HTERT RPE-1 (cell line): ENCODE results near the gene S100P.
"Not testable (repeated sequence)": the region's sequence is repeated elsewhere in the genome, so short reads cannot be mapped to it uniquely, and the experiment has no call there.

Experiments
- in situ Hi-C: fragments of 300-500 bp; cut with MboI; formaldehyde crosslinking; loops from 4 replicates; pipeline ENCODE4 v1.14.3; 2020; ENCODE audit warnings: low sequenced_read_pairs

The S100P gene

GRCh38 chr4:6672541-6673190 lies 21.0 kb upstream of the S100P start:
- in situ Hi-C loops, result not testable (repeated sequence)

GRCh38 chr4:6673191-6673659 lies 20.5 kb upstream of the S100P start:
- in situ Hi-C loops, result not testable (repeated sequence)

GRCh38 chr4:6673660-6674499 lies 19.8 kb upstream of the S100P start:
- in situ Hi-C loops, result no loop called here

- in situ Hi-C loops, result no loop called here
Observed at GRCh38 chr4:6674500-6675149, 19.1 kb upstream of the S100P start.

- in situ Hi-C loops, result no loop called here
Observed at GRCh38 chr4:6676722-6677558, 16.7 kb upstream of the S100P start.

GRCh38 chr4:6680372-6681034 lies 13.2 kb upstream of the S100P start:
- in situ Hi-C loops, result no loop called here

GRCh38 chr4:6681191-6681590 lies 12.5 kb upstream of the S100P start:
- in situ Hi-C loops, result no loop called here

- in situ Hi-C loops, result no loop called here
Observed at GRCh38 chr4:6682862-6683590, 10.7 kb upstream of the S100P start.

- in situ Hi-C loops, result no loop called here
Observed at GRCh38 chr4:6684656-6685055, 9.0 kb upstream of the S100P start.

GRCh38 chr4:6686104-6686787 lies 7.4 kb upstream of the S100P start:
- in situ Hi-C loops, result no loop called here

GRCh38 chr4:6687947-6688878 lies 5.5 kb upstream of the S100P start:
- in situ Hi-C loops, result no loop called here

GRCh38 chr4:6688879-6689505 lies 4.7 kb upstream of the S100P start:
- in situ Hi-C loops, result no loop called here

GRCh38 chr4:6689506-6689960 lies 4.1 kb upstream of the S100P start:
- in situ Hi-C loops, result no loop called here

GRCh38 chr4:6692379-6692778 lies 1.3 kb upstream of the S100P start:
- in situ Hi-C loops, result no loop called here

GRCh38 chr4:6692806-6693205 lies 872 bp upstream of the S100P start:
- in situ Hi-C loops, result no loop called here

GRCh38 chr4:6694177-6694901 lies 661 bp downstream of the S100P start:
- in situ Hi-C loops, result no loop called here
